ENCODE data around the gene NUB1. TPM values are rescaled to one million over a fixed set of nuclear protein-coding genes. Genes with fewer than 3 reads are reported as not detected.

The NUB1 gene
- total RNA-seq, 4 donors from 2014 or later = 66.4 to 90.8 (median 68.2) TPM

DNA sequence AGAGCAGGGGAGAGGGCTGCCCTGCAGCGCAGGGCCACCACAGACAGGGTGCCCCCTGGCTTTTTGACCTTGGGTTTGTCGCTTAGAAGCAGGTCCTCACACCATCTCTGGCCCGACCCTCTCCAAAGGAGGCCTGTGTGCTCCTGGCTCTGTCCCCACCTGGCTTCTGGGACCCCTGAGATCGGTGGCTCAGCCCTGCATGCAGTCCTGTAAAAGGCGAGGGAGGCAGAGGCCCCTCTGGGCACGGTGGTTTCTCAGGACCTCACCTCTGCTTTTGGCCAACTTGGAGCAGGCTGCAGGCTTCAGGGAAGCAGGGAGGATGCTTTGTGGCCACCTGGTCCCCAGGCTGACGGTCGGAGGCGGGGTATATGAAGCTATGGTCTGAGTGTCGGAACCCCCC is 46.8 kb downstream of the NUB1 start:
- no peaks in the 10 kb centered on the region for H3K27me3 ChIP-seq
- DNase-seq = no peak
- no peaks in the 10 kb centered on the region for H3K4me1 ChIP-seq
- no peaks in the 10 kb centered on the region for H3K9me3 ChIP-seq
- TF ChIP-seq POLR2A (IDR thresholded peaks at IDR 0.05) (no peak), CTCF (IDR thresholded peaks at IDR 0.05) (no peak)
- no peaks in the 10 kb centered on the region for H3K36me3 ChIP-seq
- H3K27ac ChIP-seq = no peak overlapping the region
- H3K4me3 ChIP-seq = no peak overlapping the region

GRCh38 chr7:151389096-151389767 is 47.6 kb downstream of the NUB1 start:
- Histone ChIP-seq H3K4me3 (no peak overlapping the region), H3K36me3 (no peaks in the 10 kb centered on the region), H3K4me1 (no peaks in the 10 kb centered on the region), H3K27me3 (no peaks in the 10 kb centered on the region), H3K27ac (no peak overlapping the region), H3K9me3 (no peaks in the 10 kb centered on the region)
- TF ChIP-seq POLR2A (IDR thresholded peaks at IDR 0.05) (no peak), CTCF (IDR thresholded peaks at IDR 0.05) (no peak)
- DNase-seq = no peak

- Histone ChIP-seq H3K4me3 (no peak overlapping the region), H3K27me3 (no peaks in the 10 kb centered on the region), H3K4me1 (no peaks in the 10 kb centered on the region), H3K9me3 (no peaks in the 10 kb centered on the region), H3K36me3 (no peaks in the 10 kb centered on the region), H3K27ac (no peak overlapping the region)
- no peak for TF ChIP-seq CTCF (IDR thresholded peaks at IDR 0.05)
- TF ChIP-seq POLR2A (IDR thresholded peaks at IDR 0.05) = no peak
- no peak for DNase-seq
Observed at GRCh38 chr7:151389768-151390597, 48.4 kb downstream of the NUB1 start.

- no peak for DNase-seq
- Histone ChIP-seq H3K4me1 (no peaks in the 10 kb centered on the region), H3K4me3 (no peak overlapping the region), H3K27ac (no peak overlapping the region), H3K27me3 (no peaks in the 10 kb centered on the region), H3K9me3 (no peaks in the 10 kb centered on the region), H3K36me3 (no peaks in the 10 kb centered on the region)
- TF ChIP-seq CTCF (IDR thresholded peaks at IDR 0.05) = no peak
Observed at GRCh38 chr7:151390598-151391357, 49.2 kb downstream of the NUB1 start.

- Histone ChIP-seq H3K4me3 (no peak overlapping the region), H3K36me3 (no peaks in the 10 kb centered on the region), H3K4me1 (no peaks in the 10 kb centered on the region), H3K9me3 (no peaks in the 10 kb centered on the region), H3K27ac (no peak overlapping the region), H3K27me3 (no peaks in the 10 kb centered on the region)
- TF ChIP-seq CTCF (IDR thresholded peaks at IDR 0.05) = no peak
- no peak for TF ChIP-seq POLR2A (IDR thresholded peaks at IDR 0.05)
- no peak for DNase-seq
Observed at GRCh38 chr7:151391358-151391730, 49.7 kb downstream of the NUB1 start.
